Cardiac muscle cell (in vitro differentiated cells and primary cell): ENCODE measurements around the gene SETDB2. TPM values are rescaled to one million over a fixed set of nuclear protein-coding genes. Genes with fewer than 3 reads are reported as not detected.

Experiments used
- DNase-seq, 2 donors: peaks; one replicate each; pipeline versions ENCODE4 v3.0.0 to v3.0.0-alpha.2; 2010 to 2017; ENCODE audit warnings: low read depth in 1 of 2, low spot score in 1 of 2
- H3K27ac ChIP-seq: fragments of 200-600 bp; sonication (generic); 2 replicates; pipeline ENCODE4 v1.5.1; 2016
- H3K27me3 ChIP-seq: fragments of 200-600 bp; sonication (generic); 2 replicates; pipeline ENCODE4 v1.6.0; 2016; ENCODE audit warnings: control low read depth
- H3K36me3 ChIP-seq: fragments of 200-600 bp; sonication (generic); 2 replicates; pipeline ENCODE4 v1.5.1; 2016; ENCODE audit warnings: control low read depth
- H3K4me1 ChIP-seq: fragments of 200-600 bp; sonication (generic); 2 replicates; pipeline ENCODE4 v1.8.1; 2017; ENCODE audit warnings: low read depth, mild to moderate bottlenecking, mixed run types
- H3K4me3 ChIP-seq: fragments of 200-600 bp; sonication (generic); 2 replicates; pipeline ENCODE4 v1.5.1; 2016; ENCODE audit warnings: mild to moderate bottlenecking
- H3K9me3 ChIP-seq: fragments of 200-600 bp; sonication (generic); 2 replicates; pipeline ENCODE4 v1.5.1; 2017; ENCODE audit warnings: low read depth, mild to moderate bottlenecking, control low read depth
- polyA plus RNA-seq: library from polyadenylated mRNA; unstranded; fragments of >200 nt; fragmentation: Nextera tagmentation; extraction: Ambion mirVana; gene quantifications from 2 replicates; pipeline ENCODE4 v1.2.1, GENCODE V29; 2016
- total RNA-seq: library from RNA; depleted of rRNA; stranded (reverse); fragments of >200 nt; gene quantifications from 2 replicates; pipeline ENCODE4 v1.2.3, GENCODE V29; 2016
- TF ChIP-seq, protein P1 (sequence below): IDR thresholded peaks from 2 replicates; pipeline ENCODE4 v1.5.1; 2012; ENCODE audit warnings: low read depth, mild to moderate bottlenecking, low read length

SETDB2 gene
- total and polyA plus RNA-seq, 2 experiments from 2014 or later: 7.5 to 12.4 TPM

DNA sequence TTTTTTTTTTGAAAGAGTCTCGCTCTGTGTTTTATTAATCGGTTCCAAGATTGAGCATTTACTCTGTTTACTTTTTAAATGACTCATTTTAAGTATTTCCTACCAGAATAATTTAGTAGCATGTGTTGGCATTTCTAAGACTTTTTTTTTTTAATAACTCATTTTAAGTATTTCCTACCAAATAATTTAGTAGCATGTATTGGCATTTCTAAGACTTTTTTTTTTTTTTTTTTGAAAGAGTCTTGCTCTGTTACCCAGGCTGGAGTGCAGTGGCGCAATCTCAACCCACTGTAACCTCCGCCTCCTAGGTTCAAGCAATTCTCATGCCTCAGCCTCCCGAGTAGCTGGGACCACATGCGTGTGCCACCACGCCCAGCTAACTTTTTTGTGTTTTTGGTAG lies 13.1 kb downstream of the SETDB2 start:
- TF ChIP-seq, protein P1, sequence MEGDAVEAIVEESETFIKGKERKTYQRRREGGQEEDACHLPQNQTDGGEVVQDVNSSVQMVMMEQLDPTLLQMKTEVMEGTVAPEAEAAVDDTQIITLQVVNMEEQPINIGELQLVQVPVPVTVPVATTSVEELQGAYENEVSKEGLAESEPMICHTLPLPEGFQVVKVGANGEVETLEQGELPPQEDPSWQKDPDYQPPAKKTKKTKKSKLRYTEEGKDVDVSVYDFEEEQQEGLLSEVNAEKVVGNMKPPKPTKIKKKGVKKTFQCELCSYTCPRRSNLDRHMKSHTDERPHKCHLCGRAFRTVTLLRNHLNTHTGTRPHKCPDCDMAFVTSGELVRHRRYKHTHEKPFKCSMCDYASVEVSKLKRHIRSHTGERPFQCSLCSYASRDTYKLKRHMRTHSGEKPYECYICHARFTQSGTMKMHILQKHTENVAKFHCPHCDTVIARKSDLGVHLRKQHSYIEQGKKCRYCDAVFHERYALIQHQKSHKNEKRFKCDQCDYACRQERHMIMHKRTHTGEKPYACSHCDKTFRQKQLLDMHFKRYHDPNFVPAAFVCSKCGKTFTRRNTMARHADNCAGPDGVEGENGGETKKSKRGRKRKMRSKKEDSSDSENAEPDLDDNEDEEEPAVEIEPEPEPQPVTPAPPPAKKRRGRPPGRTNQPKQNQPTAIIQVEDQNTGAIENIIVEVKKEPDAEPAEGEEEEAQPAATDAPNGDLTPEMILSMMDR: no peak
- Histone ChIP-seq H3K27me3 (no peaks in the 10 kb centered on the region), H3K4me3 (no peak overlapping the region), H3K4me1 (no peaks in the 10 kb centered on the region), H3K36me3 (peaks cover 10% of the 10 kb centered on the region), H3K27ac (no peak overlapping the region), H3K9me3 (no peaks in the 10 kb centered on the region)
- DNase-seq: no peak

DNA sequence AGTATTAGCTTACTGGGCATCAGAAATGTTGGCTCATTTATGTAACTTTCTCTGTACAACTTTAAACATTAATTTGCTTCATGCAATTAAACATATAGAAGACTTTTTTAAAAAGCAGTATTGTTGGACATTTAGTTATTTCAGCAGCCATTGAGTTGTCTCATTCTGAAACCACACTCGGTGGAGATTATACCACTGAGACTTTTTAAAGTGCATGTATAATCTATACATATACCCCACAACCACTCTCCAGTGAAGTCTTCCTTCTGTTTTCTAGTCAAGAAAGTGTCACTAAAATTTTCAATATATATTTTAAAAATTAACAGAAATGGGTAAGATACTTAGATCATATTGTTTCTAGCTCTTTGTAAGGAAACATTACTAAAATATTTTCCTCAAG lies 15.5 kb downstream of the SETDB2 start:
- no peak for DNase-seq
- peaks cover 24% of the 10 kb centered on the region for H3K36me3 ChIP-seq
- no peaks in the 10 kb centered on the region for H3K4me1 ChIP-seq
- H3K27ac ChIP-seq: no peak overlapping the region
- H3K9me3 ChIP-seq: no peaks in the 10 kb centered on the region
- no peak overlapping the region for H3K4me3 ChIP-seq
- no peaks in the 10 kb centered on the region for H3K27me3 ChIP-seq
- TF ChIP-seq, protein P1: no peak

DNA sequence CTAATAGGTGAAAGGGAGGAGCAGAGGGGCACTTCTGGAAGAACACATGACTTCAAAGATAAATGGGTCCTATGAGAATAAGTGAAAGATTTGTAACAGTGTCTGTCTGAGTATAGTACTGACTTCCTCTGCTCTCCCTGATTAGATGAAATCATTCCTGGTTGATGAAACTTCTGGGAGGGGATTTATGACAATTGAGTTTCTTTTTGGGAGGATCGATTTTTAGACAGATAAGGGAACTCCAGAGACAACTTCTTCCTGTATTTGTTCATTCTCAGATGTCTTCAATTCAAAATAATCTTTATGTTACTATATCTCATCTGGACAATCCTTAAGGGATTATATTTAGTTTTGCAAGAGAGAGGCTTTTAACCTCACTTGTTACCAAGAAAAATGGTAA lies 20.0 kb downstream of the SETDB2 start:
- Histone ChIP-seq H3K36me3 (peaks cover 36% of the 10 kb centered on the region), H3K27me3 (no peaks in the 10 kb centered on the region), H3K4me3 (no peak overlapping the region), H3K9me3 (no peaks in the 10 kb centered on the region), H3K27ac (no peak overlapping the region), H3K4me1 (no peaks in the 10 kb centered on the region)
- TF ChIP-seq, protein P1: no peak
- no peak for DNase-seq

DNA sequence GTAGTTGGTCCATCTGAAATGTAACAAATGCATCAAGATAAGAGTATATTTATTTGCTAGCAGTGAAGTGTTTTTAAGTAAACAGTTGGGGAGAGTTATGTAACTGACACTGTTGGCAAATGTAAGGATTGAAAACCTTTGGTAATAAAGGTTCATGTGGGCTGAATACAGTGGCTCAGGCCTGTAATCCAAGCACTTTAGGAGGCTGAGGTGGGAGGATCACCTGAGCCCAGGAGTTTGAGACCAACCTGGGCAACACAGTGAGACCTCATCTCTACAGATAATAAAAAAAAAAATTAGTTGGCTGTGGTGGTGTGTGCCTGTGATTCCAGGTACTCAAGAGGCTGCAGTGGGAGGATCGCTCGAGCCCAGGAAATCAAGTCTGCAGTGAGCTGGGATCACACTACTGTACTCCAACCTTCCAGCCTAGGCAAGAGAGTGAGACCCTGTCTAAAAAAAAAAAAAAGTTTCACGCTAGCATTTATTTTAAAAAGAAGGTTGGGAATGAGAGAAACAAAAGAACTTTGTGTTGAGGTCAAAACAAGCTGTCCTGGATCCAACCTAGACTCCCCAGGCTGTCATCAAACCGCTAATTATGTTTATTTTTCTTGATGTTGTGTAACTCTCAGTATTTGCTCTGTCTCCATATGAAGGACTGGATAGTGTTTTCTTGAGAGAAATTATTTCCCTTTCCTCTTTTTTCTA lies 20.7 kb downstream of the SETDB2 start:
- H3K4me1 ChIP-seq: no peaks in the 10 kb centered on the region
- peak in 1 of 2 donors; percentile 25 for DNase-seq
- H3K27me3 ChIP-seq: no peaks in the 10 kb centered on the region
- no peaks in the 10 kb centered on the region for H3K9me3 ChIP-seq
- TF ChIP-seq, protein P1: no peak
- H3K36me3 ChIP-seq: peaks cover 39% of the 10 kb centered on the region
- H3K27ac ChIP-seq: no peak overlapping the region
- H3K4me3 ChIP-seq: no peak overlapping the region

DNA sequence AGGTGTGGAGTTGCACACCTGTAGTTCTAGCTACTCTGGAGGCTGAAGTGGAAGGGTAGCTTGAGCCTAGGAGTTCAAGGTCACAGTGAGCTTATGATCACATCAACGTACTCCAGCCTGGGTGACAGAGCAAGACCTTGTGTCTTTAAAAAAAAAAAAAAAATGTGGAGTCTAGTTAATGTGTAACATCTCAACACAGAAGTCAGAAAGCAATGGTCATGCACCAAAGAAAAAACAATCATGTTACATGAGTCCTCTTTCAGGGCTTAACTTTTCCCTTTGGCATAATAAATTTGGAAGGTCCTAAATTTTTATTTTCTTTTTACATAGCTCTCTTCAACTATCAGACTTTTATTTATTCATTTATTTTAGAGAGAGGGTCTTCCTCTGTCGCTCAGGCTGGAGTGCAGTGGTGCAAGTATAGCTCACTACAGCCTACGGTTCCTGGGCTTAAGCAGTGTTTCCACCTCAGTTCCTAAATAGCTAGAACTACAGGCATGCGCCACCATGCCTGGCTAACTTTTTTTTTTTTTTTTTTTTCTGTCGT lies 22.3 kb downstream of the SETDB2 start:
- Histone ChIP-seq H3K4me1 (no peaks in the 10 kb centered on the region), H3K36me3 (peaks cover 38% of the 10 kb centered on the region), H3K9me3 (no peaks in the 10 kb centered on the region), H3K4me3 (no peak overlapping the region), H3K27ac (no peak overlapping the region), H3K27me3 (no peaks in the 10 kb centered on the region)
- TF ChIP-seq, protein P1: no peak
- no peak for DNase-seq
